Ishikawa (cell line): ENCODE results near the gene AKNA.

ENCODE experiments used
- CEBPB ChIP-seq: IDR thresholded peaks from 2 replicates; pipeline ENCODE4 v1.6.1; 2012
- CREB1 ChIP-seq: IDR thresholded peaks from 2 replicates; pipeline ENCODE4 v1.6.1; 2012; ENCODE audit warnings: low read depth
- EGR1 ChIP-seq: IDR thresholded peaks from 2 replicates; pipeline ENCODE4 v1.6.1; 2012
- EP300 ChIP-seq: IDR thresholded peaks from 2 replicates; pipeline ENCODE4 v1.6.1; 2012; ENCODE audit warnings: borderline replicate concordance
- MAX ChIP-seq: IDR thresholded peaks from 2 replicates; pipeline ENCODE4 v1.6.1; 2012
- NFIC ChIP-seq: IDR thresholded peaks from 2 replicates; pipeline ENCODE4 v1.6.1; 2012
- RAD21 ChIP-seq: IDR thresholded peaks from 2 replicates; pipeline ENCODE4 v1.6.1; 2012; ENCODE audit warnings: low read depth
- REST ChIP-seq: IDR thresholded peaks from 2 replicates; pipeline ENCODE4 v1.6.1; 2012; ENCODE audit warnings: low read depth, mild to moderate bottlenecking
- TAF1 ChIP-seq: IDR thresholded peaks from 2 replicates; pipeline ENCODE4 v1.6.1; 2012; ENCODE audit warnings: low read depth, mild to moderate bottlenecking
- TCF12 ChIP-seq: IDR thresholded peaks from 2 replicates; pipeline ENCODE4 v1.6.1; 2012; ENCODE audit warnings: low read depth
- USF1 ChIP-seq: IDR thresholded peaks from 2 replicates; pipeline ENCODE4 v1.6.1; 2012
- YY1 ChIP-seq: IDR thresholded peaks from 2 replicates; pipeline ENCODE4 v1.6.1; 2012; ENCODE audit warnings: low read depth
- ZBTB7A ChIP-seq: IDR thresholded peaks from 2 replicates; pipeline ENCODE4 v1.6.1; 2012; ENCODE audit warnings: low read depth

- TF ChIP-seq REST = no peak
- no peak for TF ChIP-seq MAX
- TF ChIP-seq USF1 = no peak
- TF ChIP-seq NFIC = no peak
- no peak for TF ChIP-seq TAF1
- no peak for TF ChIP-seq YY1
- TF ChIP-seq RAD21 = no peak
- no peak for TF ChIP-seq CREB1
- no peak for TF ChIP-seq TCF12
- TF ChIP-seq ZBTB7A = no peak
- no peak for TF ChIP-seq EP300
- TF ChIP-seq CEBPB = no peak
- TF ChIP-seq EGR1 = no peak
These were observed 23.1 kb upstream of the AKNA start for GRCh38 chr9:114410910-114411309.
